ENCODE data around the gene SMPD2.

The SMPD2 gene

DNA sequence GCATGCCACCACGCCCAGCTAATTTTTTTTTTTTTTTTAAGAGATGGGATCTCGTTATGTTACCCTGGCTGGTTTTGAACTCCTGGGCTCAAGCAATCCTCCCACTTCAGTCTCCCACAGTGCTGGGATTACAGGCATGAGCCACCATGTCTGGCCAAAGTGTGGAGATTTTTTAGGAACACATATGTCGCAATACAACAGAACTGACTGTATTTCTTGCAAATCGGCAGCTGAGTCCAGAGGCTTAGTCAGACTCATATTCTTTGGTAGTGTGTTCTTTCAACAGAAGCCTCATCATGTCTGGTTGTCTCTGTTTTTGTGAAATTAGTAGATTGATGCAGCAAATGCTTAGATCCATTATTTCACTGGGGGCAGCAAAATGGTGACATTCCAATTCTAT lies 34.3 kb upstream of the SMPD2 start:
- TF ChIP-seq CEBPB (IDR thresholded peaks at IDR 0.05), result peak; percentile 54; the same call in 1 of the 2 replicates
- TF ChIP-seq, protein P1, sequence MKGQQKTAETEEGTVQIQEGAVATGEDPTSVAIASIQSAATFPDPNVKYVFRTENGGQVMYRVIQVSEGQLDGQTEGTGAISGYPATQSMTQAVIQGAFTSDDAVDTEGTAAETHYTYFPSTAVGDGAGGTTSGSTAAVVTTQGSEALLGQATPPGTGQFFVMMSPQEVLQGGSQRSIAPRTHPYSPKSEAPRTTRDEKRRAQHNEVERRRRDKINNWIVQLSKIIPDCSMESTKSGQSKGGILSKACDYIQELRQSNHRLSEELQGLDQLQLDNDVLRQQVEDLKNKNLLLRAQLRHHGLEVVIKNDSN (IDR thresholded peaks at IDR 0.05), result no peak
- no peak for TF ChIP-seq CREB1 (IDR thresholded peaks at IDR 0.05; ENCODE audit: low read depth)

DNA sequence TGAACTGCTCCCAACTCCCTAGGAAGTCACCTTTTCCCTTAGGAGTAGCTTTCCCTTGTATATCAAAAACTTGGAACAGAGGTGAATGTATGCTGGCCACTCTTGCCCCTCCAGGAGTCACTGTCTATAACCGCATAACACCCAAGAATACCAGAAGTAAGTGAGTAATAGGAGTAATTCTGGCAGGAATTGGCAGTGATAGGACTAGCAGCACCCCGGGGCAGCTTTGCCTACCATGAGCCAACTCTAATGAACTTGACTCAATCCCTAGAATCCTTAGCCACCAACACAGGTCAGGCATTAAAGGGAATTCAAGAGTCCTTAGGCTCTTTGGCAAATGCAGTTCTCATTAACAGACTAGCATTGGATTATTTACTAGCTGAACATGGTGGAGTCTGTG lies 29.5 kb upstream of the SMPD2 start:
- TF ChIP-seq NFIC (IDR thresholded peaks at IDR 0.05) (no peak), EGR1 (IDR thresholded peaks at IDR 0.05) (no peak), YY1 (IDR thresholded peaks at IDR 0.05; ENCODE audit: low read depth) (no peak), TAF1 (IDR thresholded peaks at IDR 0.05; ENCODE audit: low read depth) (no peak), EP300 (IDR thresholded peaks at IDR 0.05; ENCODE audit: borderline replicate concordance) (no peak), ZBTB7A (IDR thresholded peaks at IDR 0.05; ENCODE audit: low read depth) (no peak), TEAD4 (IDR thresholded peaks at IDR 0.05) (no peak), FOXM1 (IDR thresholded peaks at IDR 0.05; ENCODE audit: borderline replicate concordance, low read depth) (no peak), TCF12 (IDR thresholded peaks at IDR 0.05; ENCODE audit: low read depth) (no peak), RAD21 (IDR thresholded peaks at IDR 0.05; ENCODE audit: low read depth) (no peak), CREB1 (IDR thresholded peaks at IDR 0.05; ENCODE audit: low read depth) (no peak), CEBPB (IDR thresholded peaks at IDR 0.05) (no peak)
- TF ChIP-seq, protein P2, sequence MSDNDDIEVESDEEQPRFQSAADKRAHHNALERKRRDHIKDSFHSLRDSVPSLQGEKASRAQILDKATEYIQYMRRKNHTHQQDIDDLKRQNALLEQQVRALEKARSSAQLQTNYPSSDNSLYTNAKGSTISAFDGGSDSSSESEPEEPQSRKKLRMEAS (IDR thresholded peaks at IDR 0.05), result no peak
- TF ChIP-seq, protein P1 (IDR thresholded peaks at IDR 0.05), result no peak
- TF ChIP-seq, protein P3, sequence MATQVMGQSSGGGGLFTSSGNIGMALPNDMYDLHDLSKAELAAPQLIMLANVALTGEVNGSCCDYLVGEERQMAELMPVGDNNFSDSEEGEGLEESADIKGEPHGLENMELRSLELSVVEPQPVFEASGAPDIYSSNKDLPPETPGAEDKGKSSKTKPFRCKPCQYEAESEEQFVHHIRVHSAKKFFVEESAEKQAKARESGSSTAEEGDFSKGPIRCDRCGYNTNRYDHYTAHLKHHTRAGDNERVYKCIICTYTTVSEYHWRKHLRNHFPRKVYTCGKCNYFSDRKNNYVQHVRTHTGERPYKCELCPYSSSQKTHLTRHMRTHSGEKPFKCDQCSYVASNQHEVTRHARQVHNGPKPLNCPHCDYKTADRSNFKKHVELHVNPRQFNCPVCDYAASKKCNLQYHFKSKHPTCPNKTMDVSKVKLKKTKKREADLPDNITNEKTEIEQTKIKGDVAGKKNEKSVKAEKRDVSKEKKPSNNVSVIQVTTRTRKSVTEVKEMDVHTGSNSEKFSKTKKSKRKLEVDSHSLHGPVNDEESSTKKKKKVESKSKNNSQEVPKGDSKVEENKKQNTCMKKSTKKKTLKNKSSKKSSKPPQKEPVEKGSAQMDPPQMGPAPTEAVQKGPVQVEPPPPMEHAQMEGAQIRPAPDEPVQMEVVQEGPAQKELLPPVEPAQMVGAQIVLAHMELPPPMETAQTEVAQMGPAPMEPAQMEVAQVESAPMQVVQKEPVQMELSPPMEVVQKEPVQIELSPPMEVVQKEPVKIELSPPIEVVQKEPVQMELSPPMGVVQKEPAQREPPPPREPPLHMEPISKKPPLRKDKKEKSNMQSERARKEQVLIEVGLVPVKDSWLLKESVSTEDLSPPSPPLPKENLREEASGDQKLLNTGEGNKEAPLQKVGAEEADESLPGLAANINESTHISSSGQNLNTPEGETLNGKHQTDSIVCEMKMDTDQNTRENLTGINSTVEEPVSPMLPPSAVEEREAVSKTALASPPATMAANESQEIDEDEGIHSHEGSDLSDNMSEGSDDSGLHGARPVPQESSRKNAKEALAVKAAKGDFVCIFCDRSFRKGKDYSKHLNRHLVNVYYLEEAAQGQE (IDR thresholded peaks at IDR 0.05; ENCODE audit: low read depth), result no peak

DNA sequence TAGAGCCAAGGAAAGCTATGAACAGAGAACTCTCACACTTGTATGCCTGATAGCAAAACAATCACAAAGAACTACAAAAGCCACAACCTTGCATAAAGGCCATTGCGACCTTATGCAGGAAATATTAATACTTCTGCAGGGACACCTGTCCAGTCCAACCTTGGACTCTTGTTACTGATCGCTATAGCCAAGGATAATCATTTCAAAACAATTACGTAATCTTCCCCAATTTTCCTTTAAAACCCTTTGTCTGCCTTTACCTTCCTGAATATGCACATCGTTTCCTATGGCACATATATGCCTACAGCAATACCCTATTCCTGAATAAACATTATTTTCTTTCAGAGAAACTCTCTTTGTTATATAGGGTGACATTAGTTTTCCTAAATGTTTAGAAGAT lies 22.9 kb upstream of the SMPD2 start:
- TF ChIP-seq EGR1 (IDR thresholded peaks at IDR 0.05) (no peak), TEAD4 (IDR thresholded peaks at IDR 0.05) (no peak), TCF12 (IDR thresholded peaks at IDR 0.05; ENCODE audit: low read depth) (no peak), EP300 (IDR thresholded peaks at IDR 0.05; ENCODE audit: borderline replicate concordance) (no peak), TAF1 (IDR thresholded peaks at IDR 0.05; ENCODE audit: low read depth) (no peak), NFIC (IDR thresholded peaks at IDR 0.05) (no peak), FOXM1 (IDR thresholded peaks at IDR 0.05; ENCODE audit: borderline replicate concordance, low read depth) (no peak), ZBTB7A (IDR thresholded peaks at IDR 0.05; ENCODE audit: low read depth) (no peak), YY1 (IDR thresholded peaks at IDR 0.05; ENCODE audit: low read depth) (no peak), CREB1 (IDR thresholded peaks at IDR 0.05; ENCODE audit: low read depth) (no peak), CEBPB (IDR thresholded peaks at IDR 0.05) (no peak), RAD21 (IDR thresholded peaks at IDR 0.05; ENCODE audit: low read depth) (no peak)
- TF ChIP-seq, protein P1 (IDR thresholded peaks at IDR 0.05), result no peak
- TF ChIP-seq, protein P2 (IDR thresholded peaks at IDR 0.05), result no peak
- TF ChIP-seq, protein P3 (IDR thresholded peaks at IDR 0.05; ENCODE audit: low read depth), result no peak

DNA sequence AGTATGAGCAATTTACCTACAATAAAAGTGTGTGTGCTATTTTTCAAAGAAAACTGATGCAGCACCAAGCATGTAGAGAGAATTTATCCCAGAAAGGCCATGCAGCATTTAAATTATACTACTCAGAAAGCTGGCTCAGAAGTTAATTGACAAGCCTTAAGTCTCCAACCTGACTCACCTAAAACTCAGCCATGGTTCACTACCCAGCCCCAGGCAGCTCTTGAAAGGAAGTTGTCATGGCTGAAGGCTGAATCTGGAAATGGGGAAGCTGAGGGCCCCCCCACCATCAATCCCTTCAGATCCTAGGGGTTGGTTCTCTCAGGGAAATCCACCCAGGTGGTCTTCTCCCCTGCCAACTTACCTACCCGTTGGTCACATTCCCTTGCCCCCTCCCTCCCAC lies 19.8 kb upstream of the SMPD2 start:
- TF ChIP-seq EGR1 (IDR thresholded peaks at IDR 0.05), result no peak
- TF ChIP-seq, protein P3 (IDR thresholded peaks at IDR 0.05; ENCODE audit: low read depth), result no peak
- TF ChIP-seq FOXM1 (IDR thresholded peaks at IDR 0.05; ENCODE audit: borderline replicate concordance, low read depth), result no peak
- no peak for TF ChIP-seq TEAD4 (IDR thresholded peaks at IDR 0.05)
- TF ChIP-seq NFIC (IDR thresholded peaks at IDR 0.05), result no peak
- TF ChIP-seq, protein P2 (IDR thresholded peaks at IDR 0.05), result no peak
- TF ChIP-seq, protein P1 (IDR thresholded peaks at IDR 0.05), result no peak
